HepG2 (cell line): Measurements from ENCODE around the gene JAKMIP2. TPM values are rescaled to one million over a fixed set of nuclear protein-coding genes. Genes with fewer than 3 reads are reported as not detected.
A peak's percentile ranks its signal among the peaks of the same experiment; 100 is the strongest.

Experiments
- ADNP ChIP-seq: sonication (generic); formaldehyde crosslinking; IDR thresholded peaks from 2 replicates; pipeline ENCODE4 v1.4.0; 2020; ENCODE audit warnings: missing genetic modification reagents
- AFF4 ChIP-seq: sonication (generic); formaldehyde crosslinking; IDR thresholded peaks from 2 replicates; pipeline ENCODE4 v1.4.0; 2020; ENCODE audit warnings: missing genetic modification reagents
- ASH2L ChIP-seq: fragments of 300-600, 200-600 bp; sonication (generic); IDR thresholded peaks from 2 replicates; pipeline ENCODE4 v1.7.0; 2017; ENCODE audit warnings: low read depth, mild to moderate bottlenecking, moderate library complexity, mixed read lengths, low read length; ENCODE audit not compliant: insufficient read length
- CENPBD1 ChIP-seq: sonication (generic); formaldehyde crosslinking; IDR thresholded peaks from 2 replicates; pipeline ENCODE4 v1.8.0; 2022; ENCODE audit warnings: missing genetic modification reagents, low read depth, mild to moderate bottlenecking, borderline replicate concordance
- HMG20A ChIP-seq: IDR thresholded peaks from 2 replicates; pipeline ENCODE4 v1.6.1; 2016; ENCODE audit warnings: borderline replicate concordance
- HMGA1 ChIP-seq: sonication (generic); formaldehyde crosslinking; conservative IDR thresholded peaks from 2 replicates; pipeline ENCODE4 v1.4.0; 2020; ENCODE audit warnings: missing genetic modification reagents
- HNF4G ChIP-seq, 2 experiments: sonication (generic) in 1 of 2; formaldehyde crosslinking in 1 of 2; IDR thresholded peaks; 2 replicates each; pipeline versions ENCODE4 v1.4.0 to v1.6.1; 2011 to 2020; ENCODE audit warnings: borderline replicate concordance in 2 of 2, low read depth in 2 of 2, mild to moderate bottlenecking in 2 of 2, low read length in 1 of 2, missing genetic modification reagents in 1 of 2, moderate library complexity in 1 of 2
- NFYC ChIP-seq: IDR thresholded peaks from 2 replicates; pipeline ENCODE4 v1.6.1; 2016; ENCODE audit warnings: missing genetic modification reagents, missing compliant biosample characterization
- PBX3 ChIP-seq: sonication (generic); formaldehyde crosslinking; IDR thresholded peaks from 2 replicates; pipeline ENCODE4 v1.8.1; 2023; ENCODE audit warnings: missing genetic modification reagents, inconsistent platforms, borderline replicate concordance
- RFXANK ChIP-seq: IDR thresholded peaks from 2 replicates; pipeline ENCODE4 v1.6.1; 2016
- SIN3A ChIP-seq: IDR thresholded peaks from 2 replicates; pipeline ENCODE4 v1.6.1; 2011; ENCODE audit warnings: low read depth, mild to moderate bottlenecking, control low read depth, low read length, borderline replicate concordance
- ZKSCAN8 ChIP-seq: IDR thresholded peaks from 2 replicates; pipeline ENCODE4 v1.6.1; 2016; ENCODE audit warnings: borderline replicate concordance, missing genetic modification reagents, missing compliant biosample characterization
- ZNF263 ChIP-seq: sonication (generic); formaldehyde crosslinking; IDR thresholded peaks from 2 replicates; pipeline ENCODE4 v1.4.0; 2020; ENCODE audit warnings: missing genetic modification reagents
- ZNF513 ChIP-seq: sonication (generic); formaldehyde crosslinking; conservative IDR thresholded peaks from 2 replicates; pipeline ENCODE4 v1.5.0; 2020; ENCODE audit warnings: missing genetic modification reagents
- ZNF770 ChIP-seq: sonication (generic); formaldehyde crosslinking; IDR thresholded peaks from 2 replicates; pipeline ENCODE4 v1.5.0; 2020; ENCODE audit warnings: mild to moderate bottlenecking, missing genetic modification reagents
- ZSCAN31 ChIP-seq: sonication (generic); formaldehyde crosslinking; IDR thresholded peaks from 2 replicates; pipeline ENCODE4 v1.5.0; 2020; ENCODE audit warnings: low read depth, mild to moderate bottlenecking, missing genetic modification reagents
- polyA plus RNA-seq, 8 experiments: library from polyadenylated mRNA; depleted of rRNA in 3 of 8; stranded (reverse) in 7 of 8; unstranded in 1 of 8; fragments of >200 nt; fragmentation: Illumina TruSeq in 4 of 8; extraction: Trizol in 4 of 8; gene quantifications; 2 replicates each; pipeline versions ENCODE4 v1.2.1 to v1.2.3, GENCODE V29; 2011 to 2016; ENCODE audit warnings: low read depth in 4 of 8, missing spikeins in 1 of 8, mixed read lengths in 1 of 8; ENCODE audit not compliant: insufficient read depth in 1 of 8
- total RNA-seq, 5 experiments: library from RNA; depleted of rRNA; stranded (reverse); fragments of >200 nt; fragmentation: Illumina TruSeq; extraction: Trizol; gene quantifications; 2 replicates each; pipeline ENCODE4 v1.2.3, GENCODE V29; 2016; ENCODE audit warnings: low read depth in 1 of 5

The JAKMIP2 gene
- total and polyA plus RNA-seq, 2 of the 13 experiments (the other 11 are each of a cell fraction or from before 2014, with no cell fraction given) = 0.04 to 2.1 TPM

- TF ChIP-seq PBX3 (CRISPR knock-in tag) (no peak), AFF4 (CRISPR knock-in tag) (no peak), ADNP (no peak), NFYC (CRISPR knock-in tag) (no peak), ZNF770 (no peak), RFXANK (CRISPR knock-in tag) (no peak), ZNF513 (CRISPR knock-in tag) (no peak), HMG20A (CRISPR knock-in tag) (peak; percentile 41; the same call in 1 of the 2 replicates), ZKSCAN8 (CRISPR knock-in tag) (no peak), SIN3A (no peak), ASH2L (no peak), ZSCAN31 (CRISPR knock-in tag) (no peak), ZNF263 (CRISPR knock-in tag) (no peak), HMGA1 (CRISPR knock-in tag) (no peak), CENPBD1 (CRISPR knock-in tag) (no peak), HNF4G (IDR thresholded peaks at IDR 0.05; ENCODE audit: borderline replicate concordance, low read depth, low read length) (peak; percentile 68), HNF4G (CRISPR knock-in tag; IDR thresholded peaks at IDR 0.05; ENCODE audit: borderline replicate concordance, low read depth) (no peak)
Measured at GRCh38 chr5:147659166-147659929, 123.2 kb downstream of the JAKMIP2 start (continued).
